ENCODE data around the gene ROPN1B. TPM values are rescaled to one million over a fixed set of nuclear protein-coding genes. Genes with fewer than 3 reads are reported as not detected.
"Not testable (repeated sequence)": the region's sequence is repeated elsewhere in the genome, so short reads cannot be mapped to it uniquely, and the experiment has no call there.

ROPN1B gene
- total RNA-seq, 2 experiments from 2014 or later = not detected

- Mint-ChIP-seq H3K9me3 (ENCODE audit: low read depth) (peaks cover 2% of the 10 kb centered on the region), H3K4me1 (no peaks in the 10 kb centered on the region), H3K27me3 (peaks cover 19% of the 10 kb centered on the region), H3K27ac (no peak overlapping the region), H3K4me3 (no peak overlapping the region), H3K36me3 (ENCODE audit: low read depth) (peaks cover 3% of the 10 kb centered on the region)
- DNase-seq (no peak), ATAC-seq (no peak)
- intact Hi-C loops (cut with DNase I, micrococcal nuclease) = no loop called here
- CTCF ChIA-PET = no interaction called here
- POLR2A ChIA-PET = no interaction called here
Observed at GRCh38 chr3:125959317-125960065, 9.5 kb upstream of the ROPN1B start.

DNA sequence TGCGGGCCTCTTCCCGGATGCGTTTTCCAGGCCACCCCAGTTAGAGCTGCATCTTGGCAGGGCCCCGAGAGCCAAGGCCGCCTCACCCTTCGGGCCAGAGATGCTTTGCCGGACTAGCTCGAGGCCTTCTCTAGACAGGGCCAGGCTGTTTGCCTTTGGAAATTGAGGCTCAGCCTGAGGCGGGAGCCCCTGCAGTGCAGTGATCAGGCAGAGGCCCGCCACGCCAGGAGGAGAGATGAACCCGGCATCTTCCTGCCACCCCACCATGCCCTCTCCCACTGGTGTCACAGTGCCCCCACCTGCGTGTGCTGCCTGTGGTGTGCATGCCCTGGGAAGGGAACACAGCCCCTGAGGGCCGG lies 8.9 kb upstream of the ROPN1B start:
- CTCF ChIA-PET = no interaction called here

GRCh38 chr3:125960456-125961288 lies 8.3 kb upstream of the ROPN1B start:
- no peaks in the 10 kb centered on the region for H3K4me1 Mint-ChIP-seq
- H3K4me3 Mint-ChIP-seq = no peak overlapping the region
- peaks cover 17% of the 10 kb centered on the region for H3K27me3 Mint-ChIP-seq
- ATAC-seq (no peak), DNase-seq (no peak)
- peaks cover 3% of the 10 kb centered on the region for H3K36me3 Mint-ChIP-seq (ENCODE audit: low read depth)
- ChIA-PET CTCF (no interaction called here), POLR2A (no interaction called here)
- no peak overlapping the region for H3K27ac Mint-ChIP-seq
- H3K9me3 Mint-ChIP-seq (ENCODE audit: low read depth) = peaks cover 2% of the 10 kb centered on the region
- intact Hi-C loops (cut with DNase I, micrococcal nuclease) = no loop called here

More for the DNA sequence above, 8.9 kb upstream of the ROPN1B start:
- H3K27me3 Mint-ChIP-seq = peaks cover 19% of the 10 kb centered on the region
- H3K4me3 Mint-ChIP-seq = no peak overlapping the region
- no peak overlapping the region for H3K27ac Mint-ChIP-seq
- DNase-seq (no peak), ATAC-seq (no peak)
- H3K9me3 Mint-ChIP-seq (ENCODE audit: low read depth) = peaks cover 2% of the 10 kb centered on the region
- intact Hi-C loops (cut with DNase I, micrococcal nuclease) = no loop called here
- H3K36me3 Mint-ChIP-seq (ENCODE audit: low read depth) = peaks cover 3% of the 10 kb centered on the region
- no peaks in the 10 kb centered on the region for H3K4me1 Mint-ChIP-seq
- POLR2A ChIA-PET = no interaction called here

DNA sequence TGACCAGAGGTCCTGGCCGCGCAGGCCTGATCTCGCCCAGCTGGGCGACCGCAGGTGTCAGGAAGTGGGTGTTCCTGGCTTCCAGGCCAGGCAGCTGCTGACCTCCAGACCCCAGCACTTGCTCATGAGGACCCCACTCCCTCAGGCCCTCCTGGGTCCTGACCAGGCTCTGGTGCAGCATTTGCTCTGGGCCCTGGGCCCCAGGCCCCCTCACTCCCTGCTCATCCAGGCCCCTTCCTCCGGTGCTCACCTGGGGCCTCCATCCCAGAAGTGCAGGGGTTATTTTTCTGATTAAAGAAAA lies 7.7 kb upstream of the ROPN1B start:
- no peaks in the 10 kb centered on the region for H3K4me1 Mint-ChIP-seq
- ChIA-PET CTCF (no interaction called here), POLR2A (no interaction called here)
- peaks cover 2% of the 10 kb centered on the region for H3K9me3 Mint-ChIP-seq (ENCODE audit: low read depth)
- peaks cover 3% of the 10 kb centered on the region for H3K36me3 Mint-ChIP-seq (ENCODE audit: low read depth)
- DNase-seq (no peak), ATAC-seq (no peak)
- intact Hi-C loops (cut with DNase I, micrococcal nuclease) = no loop called here
- no peak overlapping the region for H3K27ac Mint-ChIP-seq
- H3K4me3 Mint-ChIP-seq = no peak overlapping the region
- H3K27me3 Mint-ChIP-seq = peaks cover 17% of the 10 kb centered on the region

- DNase-seq; H3K4me3 Mint-ChIP-seq; H3K36me3 Mint-ChIP-seq (ENCODE audit: low read depth); CTCF ChIA-PET; H3K4me1 Mint-ChIP-seq; POLR2A ChIA-PET; H3K27ac Mint-ChIP-seq; H3K27me3 Mint-ChIP-seq; intact Hi-C loops (cut with DNase I, micrococcal nuclease); ATAC-seq; H3K9me3 Mint-ChIP-seq (ENCODE audit: low read depth): not testable (repeated sequence)
Observed at GRCh38 chr3:125963834-125964233, 5.1 kb upstream of the ROPN1B start.

DNA sequence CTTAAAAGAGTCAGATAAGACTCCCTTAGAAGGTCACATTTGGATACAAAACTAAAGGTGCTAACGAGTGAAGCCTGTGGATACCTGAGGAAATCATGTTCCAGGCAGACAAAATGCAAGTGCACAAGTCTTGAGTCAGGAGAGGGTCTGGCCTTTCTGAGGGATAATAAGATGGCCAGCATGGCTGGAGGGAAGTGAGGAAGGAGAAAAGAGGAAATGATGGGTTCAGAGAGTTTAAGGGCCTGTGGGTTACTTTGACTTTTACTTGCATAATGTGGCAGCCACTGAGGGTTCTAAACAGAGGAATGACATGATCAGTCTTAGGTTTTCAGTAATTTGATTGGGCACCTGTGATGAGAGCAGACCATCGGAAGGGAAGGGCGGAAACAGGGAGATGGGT lies 3.5 kb upstream of the ROPN1B start:
- Mint-ChIP-seq H3K36me3 (ENCODE audit: low read depth) (no peaks in the 10 kb centered on the region), H3K9me3 (ENCODE audit: low read depth) (no peaks in the 10 kb centered on the region), H3K4me1 (no peaks in the 10 kb centered on the region), H3K27me3 (peaks cover 10% of the 10 kb centered on the region), H3K27ac (no peak overlapping the region), H3K4me3 (no peak overlapping the region)
- ATAC-seq (no peak), DNase-seq (no peak)
- intact Hi-C loops (cut with DNase I, micrococcal nuclease) = no loop called here
- CTCF ChIA-PET = no interaction called here
- POLR2A ChIA-PET = no interaction called here

GRCh38 chr3:125967156-125967555 lies 1.8 kb upstream of the ROPN1B start:
- H3K4me3 Mint-ChIP-seq = no peak overlapping the region
- peaks cover 18% of the 10 kb centered on the region for H3K27me3 Mint-ChIP-seq
- POLR2A ChIA-PET = no interaction called here
- DNase-seq = no peak
- intact Hi-C loops (cut with DNase I, micrococcal nuclease) = no loop called here
- H3K27ac Mint-ChIP-seq = no peak overlapping the region
- CTCF ChIA-PET = no interaction called here
- peaks cover 4% of the 10 kb centered on the region for H3K4me1 Mint-ChIP-seq
- H3K9me3 Mint-ChIP-seq (ENCODE audit: low read depth) = no peaks in the 10 kb centered on the region
- no peak for ATAC-seq
- H3K36me3 Mint-ChIP-seq (ENCODE audit: low read depth) = no peaks in the 10 kb centered on the region

- POLR2A ChIA-PET; DNase-seq; H3K27ac Mint-ChIP-seq; H3K4me3 Mint-ChIP-seq; H3K4me1 Mint-ChIP-seq; ATAC-seq; H3K36me3 Mint-ChIP-seq (ENCODE audit: low read depth); H3K9me3 Mint-ChIP-seq (ENCODE audit: low read depth); intact Hi-C loops (cut with DNase I, micrococcal nuclease); CTCF ChIA-PET: not testable (repeated sequence)
- H3K27me3 Mint-ChIP-seq = peaks cover 20% of the 10 kb centered on the region
Observed at GRCh38 chr3:125968121-125968520, 857 bp upstream of the ROPN1B start.

DNA sequence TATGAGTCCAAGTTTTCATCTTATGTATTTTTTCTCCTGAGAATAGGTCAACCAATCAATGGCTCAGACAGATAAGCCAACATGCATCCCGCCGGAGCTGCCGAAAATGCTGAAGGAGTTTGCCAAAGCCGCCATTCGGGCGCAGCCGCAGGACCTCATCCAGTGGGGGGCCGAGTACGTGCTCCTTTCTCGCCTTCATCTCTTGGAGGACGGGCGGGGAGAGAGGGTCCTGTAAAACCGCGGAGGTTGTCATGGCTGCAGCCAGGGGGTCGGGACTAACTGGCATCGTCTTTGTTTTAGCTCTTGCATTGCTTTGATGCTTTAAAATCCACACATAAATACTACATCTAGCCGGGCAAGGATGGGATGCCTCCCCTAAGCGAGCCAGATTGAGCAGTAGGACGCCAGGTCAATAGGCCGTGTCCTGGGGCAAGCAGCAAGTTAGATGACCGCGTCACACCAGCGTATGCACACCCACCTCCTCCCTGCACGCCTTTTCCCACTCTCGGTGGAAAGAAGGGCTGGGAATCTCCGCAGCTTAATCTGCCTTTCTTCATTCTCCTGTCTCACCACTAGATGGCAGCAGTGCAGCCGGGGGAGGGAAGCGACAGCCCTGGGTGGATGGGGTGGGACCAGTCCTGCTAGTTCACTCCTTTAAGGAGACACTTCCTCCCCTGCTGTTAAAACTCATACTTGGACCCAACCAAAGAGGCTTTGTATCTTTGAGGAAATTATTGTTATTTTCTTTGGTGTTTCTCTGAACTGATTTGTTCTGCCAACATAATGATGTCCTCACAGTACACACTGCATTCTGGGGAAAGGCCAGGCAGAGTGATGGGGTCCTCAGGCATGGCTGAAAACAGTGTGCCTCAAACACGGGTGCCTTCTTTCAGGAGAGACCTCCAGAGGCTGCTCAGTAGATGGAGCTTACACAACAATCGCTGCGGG lies 3.3 kb downstream of the ROPN1B start:
- Mint-ChIP-seq H3K4me3 (peak overlapping the region; percentile 28), H3K27me3 (peaks cover 20% of the 10 kb centered on the region)
- H3K9me3 Mint-ChIP-seq (ENCODE audit: low read depth); H3K27ac Mint-ChIP-seq; H3K36me3 Mint-ChIP-seq (ENCODE audit: low read depth); H3K4me1 Mint-ChIP-seq: not testable (repeated sequence)
- DNase-seq = peak; percentile 47
- POLR2A ChIA-PET = interaction anchor here (0.7 kb wide), 1 partner anchor 96 kb away, joined by 4 read pairs; no protein-coding TSS in a partner anchor
- CTCF ChIA-PET = interaction anchor here (0.7 to 1.2 kb wide), 5 partner anchors 15 to 501 kb away, joined by 3 to 4 read pairs (median 3); no protein-coding TSS in a partner anchor
- intact Hi-C loops (cut with DNase I, micrococcal nuclease) = loop anchor here in 1 of 2 experiments (1.0 to 5.0 kb wide), 3 partner anchors 18 to 225 kb away; partner anchors contain the start of gene SLC41A3
- ATAC-seq = peak; percentile 81

GRCh38 chr3:125975245-125976002 lies 6.4 kb downstream of the ROPN1B start:
- H3K36me3 Mint-ChIP-seq (ENCODE audit: low read depth); ATAC-seq; H3K27ac Mint-ChIP-seq; POLR2A ChIA-PET; CTCF ChIA-PET; H3K4me3 Mint-ChIP-seq; intact Hi-C loops (cut with DNase I, micrococcal nuclease); H3K4me1 Mint-ChIP-seq; H3K9me3 Mint-ChIP-seq (ENCODE audit: low read depth); DNase-seq: not testable (repeated sequence)
- H3K27me3 Mint-ChIP-seq = peaks cover 10% of the 10 kb centered on the region

DNA sequence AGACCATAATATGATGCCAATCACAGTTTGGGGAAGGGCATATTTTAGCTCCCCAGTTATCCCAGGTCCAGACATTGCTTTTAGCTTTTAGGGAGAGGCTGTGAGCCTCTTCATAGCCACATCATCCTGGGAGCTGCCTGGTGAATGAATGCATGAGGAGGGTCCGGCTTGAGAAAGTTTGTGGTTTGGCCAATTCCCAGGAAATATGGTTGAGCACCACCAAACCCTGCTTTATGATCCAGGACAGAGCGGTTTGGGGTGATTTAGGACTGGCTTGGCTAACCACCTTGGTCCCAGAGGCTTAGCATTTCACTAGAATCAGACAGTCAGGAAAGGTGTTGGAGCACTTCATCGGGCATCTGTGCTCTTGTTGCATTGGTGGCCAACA lies 7.0 kb downstream of the ROPN1B start:
- H3K4me3 Mint-ChIP-seq; H3K27ac Mint-ChIP-seq; H3K9me3 Mint-ChIP-seq (ENCODE audit: low read depth); H3K27me3 Mint-ChIP-seq; CTCF ChIA-PET; ATAC-seq; H3K36me3 Mint-ChIP-seq (ENCODE audit: low read depth); H3K4me1 Mint-ChIP-seq; DNase-seq; POLR2A ChIA-PET; intact Hi-C loops (cut with DNase I, micrococcal nuclease): not testable (repeated sequence)

Data from activated CD4-positive, alpha-beta T cell treated with anti-CD3 and anti-CD28 coated beads for 36 hours (primary cell).